Fibroblast of skin of scalp (primary cell): ENCODE results near the gene S100A1. TPM values are rescaled to one million over a fixed set of nuclear protein-coding genes. Genes with fewer than 3 reads are reported as not detected.
"Not testable (repeated sequence)": the region's sequence is repeated elsewhere in the genome, so short reads cannot be mapped to it uniquely, and the experiment has no call there.

ENCODE experiments used
- DNase-seq: peaks from one replicate; pipeline ENCODE4 v3.0.0-alpha.2; 2013
- polyA plus RNA-seq, 2 experiments: library from polyadenylated mRNA; unstranded; fragments of 120-200 nt; gene quantifications; one replicate each; pipeline ENCODE4 v1.2.1, GENCODE V29; 2013; ENCODE audit not compliant: insufficient read length in 2 of 2

The S100A1 gene
- 0.81 TPM for polyA plus RNA-seq (2013, experiment 1 of 2; ENCODE audit: insufficient read length)
- polyA plus RNA-seq (2013, experiment 2 of 2; ENCODE audit: insufficient read length): 0.87 TPM

GRCh38 chr1:153627715-153628626 is at the start of gene S100A1:
Gene S100A1, plus strand, starts transcription at chr1:153628434. Its CDS starts 2,088 bp downstream, at chr1:153630522.
- no peak for DNase-seq

GRCh38 chr1:153578490-153578889 is 49.7 kb upstream of the S100A1 start:
- peak; percentile 84 for DNase-seq

- peak; percentile 50 for DNase-seq
Measured at GRCh38 chr1:153578936-153579335, 49.3 kb upstream of the S100A1 start.

GRCh38 chr1:153582836-153583235 is 45.4 kb upstream of the S100A1 start:
- not testable (repeated sequence) for DNase-seq

- not testable (repeated sequence) for DNase-seq
Measured at GRCh38 chr1:153583514-153583913, 44.7 kb upstream of the S100A1 start.

- no peak for DNase-seq
Measured at GRCh38 chr1:153583976-153584375, 44.3 kb upstream of the S100A1 start.

GRCh38 chr1:153585006-153585405 is 43.2 kb upstream of the S100A1 start:
- no peak for DNase-seq

GRCh38 chr1:153586347-153586746 is 41.9 kb upstream of the S100A1 start:
- no peak for DNase-seq

GRCh38 chr1:153587314-153587713 is 40.9 kb upstream of the S100A1 start:
- DNase-seq: no peak

- DNase-seq: not testable (repeated sequence)
Measured at GRCh38 chr1:153588033-153588432, 40.2 kb upstream of the S100A1 start.

GRCh38 chr1:153588482-153588881 is 39.8 kb upstream of the S100A1 start:
- DNase-seq: no peak

- no peak for DNase-seq
Measured at GRCh38 chr1:153592748-153593147, 35.5 kb upstream of the S100A1 start.

GRCh38 chr1:153597206-153597605 is 31.0 kb upstream of the S100A1 start:
- DNase-seq: no peak

- peak; percentile 61 for DNase-seq
Measured at GRCh38 chr1:153598309-153599172, 29.7 kb upstream of the S100A1 start.

GRCh38 chr1:153599847-153600246 is 28.4 kb upstream of the S100A1 start:
- no peak for DNase-seq

GRCh38 chr1:153602749-153603148 is 25.5 kb upstream of the S100A1 start:
- DNase-seq: no peak

GRCh38 chr1:153606194-153606593 is 22.0 kb upstream of the S100A1 start:
- no peak for DNase-seq

- DNase-seq: no peak
Measured at GRCh38 chr1:153607381-153607780, 20.9 kb upstream of the S100A1 start.

- no peak for DNase-seq
Measured at GRCh38 chr1:153608089-153608682, 20.0 kb upstream of the S100A1 start.

GRCh38 chr1:153608742-153609584 is 19.3 kb upstream of the S100A1 start:
- DNase-seq: peak; percentile 90

- DNase-seq: no peak
Measured at GRCh38 chr1:153609585-153609907, 18.7 kb upstream of the S100A1 start.

- DNase-seq: no peak
Measured at GRCh38 chr1:153610334-153610733, 17.9 kb upstream of the S100A1 start.
